GM19463 (cell line): ENCODE measurements around the gene TCN2.
"Not testable (repeated sequence)": the region's sequence is repeated elsewhere in the genome, so short reads cannot be mapped to it uniquely, and the experiment has no call there.

Experiments used
- ATAC-seq: cut with Tn5 transposase; IDR thresholded peaks from one replicate; pipeline ENCODE4 v1.9.1; 2021; ENCODE audit warnings: mild to moderate bottlenecking, moderate library complexity; ENCODE audit not compliant: unreplicated experiment

Gene TCN2

GRCh38 chr22:30575859-30576258, 31.1 kb upstream of the TCN2 start:
- ATAC-seq, result no peak

- no peak for ATAC-seq
These were observed 28.5 kb upstream of the TCN2 start for GRCh38 chr22:30578481-30578880.

GRCh38 chr22:30580896-30581295, 26.1 kb upstream of the TCN2 start:
- no peak for ATAC-seq

- ATAC-seq, result no peak
These were observed 24.9 kb upstream of the TCN2 start for GRCh38 chr22:30582051-30582450.

GRCh38 chr22:30582788-30583545, 24.0 kb upstream of the TCN2 start:
- no peak for ATAC-seq

- ATAC-seq, result no peak
These were observed 22.5 kb upstream of the TCN2 start for GRCh38 chr22:30584441-30584840.

- no peak for ATAC-seq
These were observed 20.6 kb upstream of the TCN2 start for GRCh38 chr22:30586414-30586813.

- ATAC-seq, result no peak
These were observed 15.8 kb upstream of the TCN2 start for GRCh38 chr22:30591191-30591587.

GRCh38 chr22:30591588-30592359, 15.2 kb upstream of the TCN2 start, which contains the start of gene PES1:
TSS of gene PES1 (minus strand) at chr22:30591910. CDS start at chr22:30591833, 77 bp downstream.
- ATAC-seq, result peak; percentile 98

GRCh38 chr22:30592360-30592713, 14.6 kb upstream of the TCN2 start:
- ATAC-seq, result not testable (repeated sequence)

GRCh38 chr22:30596199-30596598, 10.8 kb upstream of the TCN2 start:
- no peak for ATAC-seq

- ATAC-seq, result no peak
These were observed 10.1 kb upstream of the TCN2 start for GRCh38 chr22:30596886-30597285.

GRCh38 chr22:30598986-30599385, 8.0 kb upstream of the TCN2 start:
- ATAC-seq, result no peak

- ATAC-seq, result no peak
These were observed 6.1 kb upstream of the TCN2 start for GRCh38 chr22:30600921-30601320.

GRCh38 chr22:30601464-30601863, 5.5 kb upstream of the TCN2 start:
- no peak for ATAC-seq

- ATAC-seq, result no peak
These were observed 4.9 kb upstream of the TCN2 start for GRCh38 chr22:30602049-30602448.

GRCh38 chr22:30603801-30604200, 3.2 kb upstream of the TCN2 start:
- no peak for ATAC-seq

GRCh38 chr22:30604723-30605122, 2.3 kb upstream of the TCN2 start:
- ATAC-seq, result no peak

GRCh38 chr22:30605449-30606110, 1.4 kb upstream of the TCN2 start:
- ATAC-seq, result no peak

- no peak for ATAC-seq
These were observed 441 bp downstream of the TCN2 start for GRCh38 chr22:30607300-30607930.

- no peak for ATAC-seq
These were observed 965 bp downstream of the TCN2 start for GRCh38 chr22:30607939-30608338.
